Endometrial microvascular endothelial cells (primary cell): ENCODE measurements around the gene FRMPD1. TPM values are rescaled to one million over a fixed set of nuclear protein-coding genes. Genes with fewer than 3 reads are reported as not detected.
"Not testable (repeated sequence)": the region's sequence is repeated elsewhere in the genome, so short reads cannot be mapped to it uniquely, and the experiment has no call there.

Experiments
- in situ Hi-C: cut with HindIII; loops from 2 replicates; pipeline ENCODE4 v1.10.0; 2017; ENCODE audit warnings: low sequenced_read_pairs, low pct_unique_long_range_greater_than_20kb; ENCODE audit errors: inconsistent ontology term
- total RNA-seq: library from RNA; depleted of rRNA; stranded (reverse); fragments of >200 nt; gene quantifications from one replicate; pipeline ENCODE4 v1.2.3, GENCODE V29; 2015; ENCODE audit errors: inconsistent ontology term

The FRMPD1 gene
- total RNA-seq, 1 donor from 2014 or later, result not detected

DNA sequence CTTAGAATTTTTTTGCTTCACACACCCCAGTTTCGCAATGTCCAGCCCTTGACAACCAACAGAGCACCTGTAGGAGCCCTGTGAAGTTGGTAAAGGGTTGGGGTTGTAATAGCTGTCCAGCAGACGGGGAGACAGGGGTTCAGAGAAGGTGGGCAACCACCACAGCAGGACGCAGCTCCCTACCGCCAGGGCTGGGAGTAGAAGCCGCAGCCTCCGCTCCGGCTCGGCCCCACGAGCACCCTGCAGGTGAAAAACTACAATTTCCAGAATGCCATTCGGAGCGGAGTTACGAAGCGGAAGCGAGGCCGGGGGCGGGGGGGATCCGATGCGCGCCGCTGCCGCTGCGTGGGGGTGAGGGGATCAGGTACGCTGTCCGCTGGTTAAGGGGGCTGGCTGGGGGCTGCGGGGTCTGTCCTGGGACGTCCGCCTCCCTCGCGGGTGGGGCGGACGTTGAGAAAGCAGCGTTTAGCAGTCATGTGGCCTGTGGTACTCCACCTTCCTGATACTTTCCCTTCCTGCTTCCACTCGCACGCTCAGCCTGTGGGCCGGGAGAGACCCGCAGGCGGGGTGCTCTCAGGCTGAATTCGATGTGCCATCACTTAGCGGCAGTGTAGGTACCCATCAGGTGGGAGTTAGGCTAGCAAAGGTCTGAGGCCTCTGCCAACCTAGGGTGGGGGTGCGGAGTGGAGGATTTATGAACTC lies 102.9 kb downstream of the FRMPD1 start, which contains the start of gene TRMT10B:
Gene TRMT10B (plus strand): TSS at position 317 of the 702 bp plus-strand sequence. CDS start 8,127 bp downstream, outside the sequence.
- in situ Hi-C loops, result no loop called here

DNA sequence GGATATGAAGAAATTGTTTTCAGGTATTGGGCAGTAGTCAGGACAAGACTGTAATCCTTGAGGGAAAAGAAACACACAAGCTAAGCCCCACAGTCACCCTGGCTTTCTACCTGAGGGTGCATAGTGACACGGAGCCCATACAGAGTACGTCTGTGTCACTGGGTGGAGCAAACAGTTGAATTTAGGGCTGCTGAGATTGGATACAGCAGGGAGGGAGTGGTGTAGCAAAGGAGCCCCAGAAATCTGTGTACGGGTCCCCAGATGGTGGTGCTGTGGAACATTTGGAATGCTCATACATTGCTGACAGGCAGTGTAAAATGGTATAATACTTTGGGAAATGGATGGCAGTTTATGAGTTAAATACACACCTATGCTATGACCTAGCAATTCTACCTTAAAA lies 108.0 kb downstream of the FRMPD1 start:
- in situ Hi-C loops, result no loop called here

DNA sequence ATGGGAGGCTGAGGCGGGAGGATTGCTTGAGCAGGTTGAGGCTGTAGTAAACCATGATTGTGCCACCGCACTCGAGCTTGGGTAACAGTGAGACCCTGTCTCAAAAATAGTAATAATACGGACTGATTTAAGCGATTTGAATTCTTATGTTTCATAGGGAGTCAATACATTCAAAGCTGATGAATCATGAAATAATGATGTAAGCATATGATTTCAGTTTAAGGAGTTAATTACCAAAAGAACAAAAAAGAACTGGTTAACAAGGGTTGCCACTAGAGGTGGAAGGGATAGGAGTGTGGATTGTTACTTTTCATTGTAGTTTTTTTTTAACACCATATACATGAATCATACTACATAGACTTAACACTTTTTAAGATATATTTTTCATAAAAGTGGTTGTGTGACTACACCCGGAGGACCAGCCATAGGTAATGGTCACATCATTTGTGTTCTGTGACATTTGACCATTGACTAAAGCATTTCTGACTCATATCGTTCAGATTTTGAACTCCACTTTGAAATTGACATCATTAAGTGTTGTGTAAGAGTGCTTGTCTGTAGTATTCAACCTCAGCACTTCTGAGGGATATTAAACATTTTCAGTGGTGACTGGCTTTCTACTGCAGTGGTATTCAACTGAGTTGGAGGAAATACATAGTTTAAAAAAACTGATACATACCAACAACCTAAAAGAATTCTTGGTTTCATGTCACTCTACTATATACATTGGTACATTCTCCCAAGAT lies 109.8 kb downstream of the FRMPD1 start:
- in situ Hi-C loops, result no loop called here

DNA sequence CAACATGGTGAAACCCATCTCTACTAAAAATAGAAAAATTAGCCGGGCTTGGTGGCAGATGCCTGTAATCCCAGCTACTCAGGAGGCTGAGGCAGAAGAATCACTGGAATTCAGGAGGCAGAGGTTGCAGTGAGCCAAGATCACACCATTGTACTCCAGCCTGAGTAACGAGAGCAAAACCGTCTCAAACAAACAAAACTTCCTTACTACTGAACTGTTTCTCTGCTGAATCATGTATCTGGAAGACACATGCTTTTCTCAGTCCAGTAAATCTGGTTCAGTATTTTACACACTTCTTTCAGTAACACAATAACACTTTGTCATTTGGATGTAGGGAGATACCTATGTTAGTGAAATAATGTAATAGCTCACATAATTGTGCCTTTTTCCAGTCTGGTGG lies 110.8 kb downstream of the FRMPD1 start:
- in situ Hi-C loops, result no loop called here

DNA sequence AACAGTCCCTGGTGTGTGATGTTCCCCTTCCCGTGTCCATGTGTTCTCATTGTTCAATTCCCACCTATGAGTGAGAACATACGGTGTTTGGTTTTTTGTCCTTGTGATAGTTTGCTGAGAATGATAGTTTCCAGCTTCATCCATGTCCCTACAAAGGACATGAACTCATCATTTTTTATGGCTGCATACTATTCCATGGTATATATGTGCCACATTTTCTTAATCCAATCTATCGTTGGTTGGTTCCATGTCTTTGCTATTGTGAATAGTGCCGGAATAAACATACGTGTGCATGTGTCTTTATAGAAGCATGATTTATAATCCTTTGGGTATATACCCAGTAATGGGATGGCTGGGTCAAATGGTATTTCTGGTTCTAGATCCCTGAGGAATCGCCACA lies 114.5 kb downstream of the FRMPD1 start:
- in situ Hi-C loops, result not testable (repeated sequence)

DNA sequence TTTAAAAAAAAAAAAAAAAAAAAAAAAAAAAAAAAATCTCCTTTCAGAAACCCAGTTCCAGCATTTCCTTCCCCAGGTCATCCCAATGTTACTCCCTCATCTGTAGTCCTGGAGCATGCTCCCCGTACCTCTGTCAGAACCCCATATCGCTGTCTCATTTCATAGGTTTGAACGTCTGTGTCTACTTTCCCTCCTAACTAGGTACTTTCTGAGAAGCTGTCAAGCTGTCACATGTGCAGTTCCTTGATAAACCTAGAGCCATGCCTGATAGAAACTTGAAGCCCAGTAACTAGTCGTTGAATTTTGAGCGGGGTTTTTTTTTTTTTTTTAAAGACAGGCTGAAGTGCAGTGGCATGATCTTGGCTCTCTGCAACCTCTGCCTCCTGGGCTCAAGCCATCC lies 118.6 kb downstream of the FRMPD1 start:
- in situ Hi-C loops, result no loop called here

DNA sequence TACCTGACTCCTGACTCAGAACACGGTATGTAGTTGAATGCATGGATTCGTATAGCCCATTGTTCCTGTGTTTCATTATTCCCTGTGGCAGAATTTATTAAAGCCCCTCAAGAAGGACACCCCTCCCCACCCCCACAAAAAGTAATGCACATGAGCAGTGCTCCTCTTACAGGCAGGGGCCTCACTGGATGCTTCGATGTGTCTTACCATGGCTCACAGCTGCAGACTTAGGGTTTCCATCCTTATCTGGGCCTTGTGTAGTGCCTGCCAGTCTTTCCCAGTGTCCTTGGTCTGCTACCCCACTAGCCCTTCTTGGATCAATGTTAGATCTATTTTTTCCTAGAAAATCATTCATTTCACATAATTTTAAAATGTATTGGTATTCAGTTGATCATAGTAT lies 119.2 kb downstream of the FRMPD1 start:
- in situ Hi-C loops, result no loop called here

DNA sequence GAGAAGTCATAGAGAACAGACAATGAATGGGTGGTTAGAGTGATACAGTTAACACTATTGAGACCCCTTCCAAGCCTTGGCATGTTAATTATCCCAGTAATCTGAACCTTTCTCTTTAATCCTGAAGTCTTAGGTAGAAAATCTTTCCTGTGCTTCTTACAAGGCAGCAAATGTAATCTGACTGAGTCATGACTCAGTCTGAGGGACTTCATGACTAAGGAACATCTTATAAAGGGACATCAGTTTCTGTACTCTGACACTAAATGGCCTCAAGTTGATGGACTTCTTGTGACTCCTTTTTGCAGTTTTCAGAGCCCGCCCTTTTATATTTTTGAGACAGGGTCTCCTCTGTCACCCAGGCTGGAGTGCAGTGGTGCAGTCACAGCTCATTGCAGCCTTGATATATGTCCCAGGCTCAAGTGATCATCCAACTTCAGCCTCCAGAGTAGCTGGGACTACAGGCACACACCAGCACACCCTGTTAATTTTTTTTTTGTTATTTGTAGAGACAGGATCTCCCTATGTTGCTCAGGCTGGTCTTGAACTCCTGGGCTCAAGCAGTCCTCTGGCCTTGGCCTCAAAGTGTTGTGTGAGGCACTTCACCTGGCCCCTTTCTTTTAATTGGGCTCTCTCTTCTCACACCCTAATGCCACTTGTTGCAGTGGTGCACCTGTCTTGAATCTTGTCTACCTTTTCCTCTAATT lies 124.6 kb downstream of the FRMPD1 start:
- in situ Hi-C loops, result no loop called here

DNA sequence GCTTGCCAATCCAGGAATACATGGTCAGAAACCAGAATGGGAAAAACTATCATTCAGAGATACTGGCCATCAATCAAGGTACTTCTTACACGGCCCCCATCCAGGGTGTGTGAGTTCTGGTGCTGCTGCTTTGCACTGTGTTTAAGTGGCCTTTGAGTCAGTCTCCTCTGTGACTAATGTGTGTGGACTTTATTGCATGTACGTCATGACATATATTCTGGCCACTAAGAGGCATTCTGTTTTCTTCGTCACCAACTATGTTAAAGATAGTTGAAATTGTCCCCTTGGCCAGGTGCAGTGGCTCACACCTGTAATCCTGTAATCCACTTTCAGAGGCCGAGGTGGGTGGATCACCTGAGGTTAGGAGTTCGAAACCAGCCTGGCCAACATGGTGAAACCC lies 125.6 kb downstream of the FRMPD1 start:
- in situ Hi-C loops, result no loop called here

DNA sequence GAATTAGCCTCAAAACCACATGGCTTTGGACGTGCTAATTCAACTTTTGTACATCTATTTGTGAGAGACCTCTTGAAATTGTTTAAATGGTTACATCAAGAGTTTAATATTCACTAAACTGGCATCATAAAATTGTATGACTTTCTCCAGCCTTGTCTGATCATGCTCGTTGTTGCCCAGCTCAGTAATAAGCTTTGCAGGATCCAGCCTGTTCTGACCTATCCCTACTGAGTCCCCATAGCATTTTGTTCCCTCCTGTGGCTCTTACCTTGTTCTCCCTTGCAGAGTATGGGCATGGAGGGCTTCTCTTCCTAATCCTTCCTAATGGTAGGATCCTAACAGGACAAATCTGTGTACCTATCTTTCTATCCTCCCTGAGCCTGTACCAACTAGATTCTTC lies 127.8 kb downstream of the FRMPD1 start:
- in situ Hi-C loops, result no loop called here

DNA sequence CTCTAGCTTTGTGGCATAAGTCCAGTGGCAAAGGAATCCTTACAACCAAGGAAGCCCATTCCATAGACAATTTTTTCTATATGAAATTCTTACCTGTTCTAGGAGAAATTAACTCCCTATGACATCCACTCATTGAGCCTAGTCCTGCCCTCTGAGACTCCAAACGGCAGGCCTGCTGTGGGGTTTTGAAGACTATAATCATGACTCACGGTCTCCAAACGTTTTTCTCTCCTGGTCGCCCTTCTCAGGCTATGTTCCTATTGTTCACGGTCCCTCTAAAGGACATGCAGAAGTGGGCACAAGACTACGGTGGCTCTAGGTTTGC lies 133.5 kb downstream of the FRMPD1 start:
- in situ Hi-C loops, result no loop called here

DNA sequence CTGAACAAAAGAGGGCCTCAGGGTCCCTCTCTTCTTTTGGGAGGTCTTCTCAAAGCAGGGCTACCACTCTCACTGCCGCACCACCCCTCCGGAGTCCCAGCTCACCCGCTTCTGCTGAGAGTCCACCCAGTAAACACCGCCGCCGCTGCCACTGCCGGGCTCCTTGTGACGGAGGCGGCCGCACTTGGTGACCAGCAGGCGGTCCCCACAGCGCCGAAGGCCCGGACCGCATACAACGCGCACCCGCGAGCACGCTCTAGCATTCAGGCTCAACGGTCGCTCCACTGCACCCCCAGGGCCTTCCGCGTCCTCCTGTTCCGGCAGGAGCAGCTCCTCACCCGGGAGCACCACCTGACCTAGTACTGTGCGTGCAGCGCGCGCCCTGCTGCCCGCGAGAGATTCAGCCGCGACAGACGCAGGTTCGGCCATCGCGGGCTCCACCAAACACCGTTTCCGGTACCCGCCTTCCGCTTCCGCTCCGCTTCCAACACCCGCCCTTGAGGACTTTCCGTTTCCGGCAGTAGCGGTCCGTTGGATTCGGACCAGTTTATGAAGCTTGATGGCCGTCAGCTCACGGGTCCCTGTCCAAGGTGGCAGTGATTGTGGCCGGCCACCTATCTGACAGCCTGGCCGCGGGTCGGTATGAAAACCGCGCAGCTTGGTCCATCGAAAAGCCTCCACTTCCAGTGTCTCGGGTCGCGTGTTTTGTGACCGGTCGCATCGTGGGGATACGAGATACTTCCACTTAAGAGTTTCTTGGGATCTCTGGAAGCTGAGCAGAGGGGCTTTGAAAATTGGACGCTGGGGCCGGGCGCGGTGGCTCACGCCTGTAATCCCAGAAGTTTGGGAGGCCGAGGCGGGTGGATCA lies 134.1 kb downstream of the FRMPD1 start, which contains the start of gene EXOSC3:
Gene EXOSC3 (minus strand): TSS at position 449 of the 868 bp plus-strand sequence. CDS start 20 bp downstream, at position 429.
- in situ Hi-C loops, result no loop called here

DNA sequence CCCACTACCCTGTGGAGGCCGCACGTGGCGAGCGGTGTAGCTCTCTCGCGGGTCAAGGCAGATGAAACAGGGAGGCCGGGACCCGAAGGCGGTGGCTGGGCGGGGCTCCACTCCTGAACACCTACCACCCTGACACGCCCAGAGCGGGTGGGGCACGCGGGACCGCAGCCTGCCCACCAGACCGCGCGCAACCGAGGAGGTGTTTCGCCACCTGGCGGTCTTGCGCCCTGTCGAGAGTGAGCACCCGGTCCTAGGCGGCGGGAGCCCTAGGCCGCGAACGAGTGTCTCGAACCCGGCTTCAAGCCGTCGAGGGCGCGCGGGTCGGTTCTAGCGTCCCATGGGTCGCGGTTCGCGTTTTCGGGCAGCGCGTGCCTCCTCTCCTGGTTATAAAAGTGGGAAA lies 136.3 kb downstream of the FRMPD1 start:
- in situ Hi-C loops, result no loop called here

DNA sequence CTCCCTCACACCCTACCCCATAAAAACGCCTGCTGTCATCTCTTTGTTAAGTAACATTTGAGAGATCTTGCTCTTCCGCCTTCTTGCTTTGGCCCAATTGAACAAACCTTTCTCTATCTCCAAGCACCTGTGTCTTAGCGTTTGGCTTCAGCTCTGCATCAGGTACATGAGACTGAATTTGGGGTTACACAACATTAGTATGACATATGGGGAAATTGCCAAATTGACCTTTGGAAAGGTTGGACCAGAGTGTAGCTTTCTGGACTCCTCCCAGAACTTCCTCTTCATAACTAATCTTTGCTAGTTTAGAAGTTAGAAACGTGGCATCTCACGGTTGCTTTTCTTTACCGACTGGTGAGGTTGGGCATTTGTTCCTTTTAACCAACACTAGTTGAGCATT lies 137.6 kb downstream of the FRMPD1 start:
- in situ Hi-C loops, result no loop called here

DNA sequence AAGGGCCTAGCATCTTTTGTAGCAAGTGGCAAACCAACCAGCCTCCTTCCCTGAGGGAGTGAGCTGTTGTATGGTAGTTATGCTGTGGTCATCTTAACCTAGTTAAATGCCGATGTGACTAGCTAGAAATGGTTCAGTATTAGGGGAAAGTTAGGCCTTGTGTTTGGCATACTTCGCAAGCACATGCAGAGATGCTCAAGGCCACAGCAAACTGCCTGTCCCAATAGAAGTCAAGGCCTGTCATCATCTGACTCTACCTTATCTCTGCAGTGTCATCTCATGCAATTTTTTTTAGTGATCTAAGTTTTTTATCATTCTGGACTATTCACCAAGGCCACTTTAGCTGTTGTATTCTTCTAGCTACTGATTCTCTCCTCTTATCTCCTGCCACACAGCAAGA lies 139.3 kb downstream of the FRMPD1 start:
- in situ Hi-C loops, result no loop called here

DNA sequence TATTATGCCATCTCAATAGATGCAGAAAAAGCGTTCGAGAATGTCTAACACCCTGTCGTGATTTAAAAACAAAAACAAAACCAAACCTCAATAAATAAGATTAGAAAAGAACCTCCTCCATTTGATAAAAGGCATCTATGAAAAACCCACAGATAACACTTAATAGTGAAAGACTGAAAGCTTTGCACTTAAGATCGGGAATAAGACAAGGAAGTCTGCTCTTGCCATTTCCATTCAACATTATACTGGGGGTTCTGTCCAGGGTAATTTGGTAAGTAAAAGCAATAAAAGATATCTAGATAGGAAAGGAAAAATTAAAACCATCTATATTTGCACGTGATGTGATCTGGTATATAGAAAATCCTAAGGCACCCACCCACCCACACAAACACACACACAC lies 141.4 kb downstream of the FRMPD1 start:
- in situ Hi-C loops, result no loop called here

DNA sequence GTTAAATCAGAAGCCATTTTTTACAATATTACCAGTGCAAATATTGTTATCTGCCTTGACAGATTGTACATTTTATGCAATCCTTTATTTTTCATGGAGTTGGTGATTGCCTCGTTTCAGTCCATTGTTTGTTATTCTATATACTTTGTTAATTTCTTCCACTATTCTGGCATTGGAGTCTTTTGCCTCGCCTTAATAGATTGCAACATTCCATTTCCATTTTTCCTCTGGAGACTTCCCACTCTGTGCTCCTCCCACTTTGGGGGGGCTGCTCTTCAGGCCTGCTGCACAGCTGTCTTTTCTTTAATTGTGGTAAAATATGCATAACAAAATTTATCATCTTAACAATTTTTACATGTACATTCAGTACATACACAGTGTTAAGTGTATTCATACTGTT lies 145.5 kb downstream of the FRMPD1 start:
- in situ Hi-C loops, result no loop called here
